Thymus (tissue), 14 donors: ENCODE results near the gene UTP11. TPM values are rescaled to one million over a fixed set of nuclear protein-coding genes. Genes with fewer than 3 reads are reported as not detected.
"Not testable (repeated sequence)": the region's sequence is repeated elsewhere in the genome, so short reads cannot be mapped to it uniquely, and the experiment has no call there.

Experiments
- DNase-seq, 9 donors: peaks; one replicate each; pipeline ENCODE4 v3.0.0-alpha.2; 2013; ENCODE audit warnings: low spot score in 9 of 9, low read depth in 6 of 9, missing footprints in 1 of 9
- H3K27ac ChIP-seq, 2 donors: one replicate each; pipeline ENCODE4 v1.5.1; 2013; ENCODE audit warnings: control low read depth in 1 of 2, low read depth in 1 of 2, low read length in 1 of 2, mild to moderate bottlenecking in 1 of 2, moderate library complexity in 1 of 2
- H3K27me3 ChIP-seq, 2 donors: one replicate each; pipeline ENCODE4 v1.5.1; 2013; ENCODE audit warnings: low read length in 1 of 2; ENCODE audit not compliant: control insufficient read depth in 2 of 2, insufficient read depth in 1 of 2
- H3K36me3 ChIP-seq, 2 donors: one replicate each; pipeline ENCODE4 v1.5.1; 2013; ENCODE audit warnings: low read length in 1 of 2, mild to moderate bottlenecking in 1 of 2, moderate library complexity in 1 of 2; ENCODE audit not compliant: control insufficient read depth in 2 of 2, insufficient read depth in 2 of 2
- H3K4me1 ChIP-seq, 2 donors: one replicate each; pipeline ENCODE4 v1.5.1; 2013; ENCODE audit warnings: low read length in 2 of 2; ENCODE audit not compliant: control insufficient read depth in 2 of 2, insufficient read depth in 2 of 2
- H3K4me3 ChIP-seq, 2 donors: one replicate each; pipeline ENCODE4 v1.5.1; 2013; ENCODE audit warnings: low read length in 2 of 2, control low read depth in 1 of 2, mild to moderate bottlenecking in 1 of 2
- H3K9me3 ChIP-seq, 2 donors: one replicate each; pipeline ENCODE4 v1.5.1; 2013; ENCODE audit warnings: low read length in 1 of 2, mild to moderate bottlenecking in 1 of 2; ENCODE audit not compliant: control insufficient read depth in 2 of 2, insufficient read depth in 1 of 2
- WGBS: extraction: QIAGEN DNeasy Blood & Tissue Kit; methylation state at CpG from one replicate; pipeline ENCODE4 v1.1.7; 2013; 5-methylcytosine and 5-hydroxymethylcytosine counted together
- long read RNA-seq, 10 donors: transcript quantifications; one replicate each; lab custom pipeline, GENCODE V29; 2026
- polyA plus RNA-seq: library from polyadenylated mRNA; stranded (reverse); fragments of 200-250 nt; gene quantifications from one replicate; pipeline ENCODE4 v1.2.3, GENCODE V29; 2013
- total RNA-seq: library from RNA; stranded (reverse); fragments of 120-200 nt; gene quantifications from one replicate; pipeline ENCODE4 v1.2.4, GENCODE V29; 2013
- donor health status: healthy.

UTP11 gene
- total RNA-seq (36.6 TPM), polyA plus RNA-seq (30.3 TPM)
- long read RNA-seq, donor 1, partial matches to known transcripts = 0 of 2 reads
- long read RNA-seq, donor 1, other reads (novel, unspliced or antisense) = 0 of 2 reads
- long read RNA-seq, donor 2, transcript UTP11-201 (8 exons, 2,019 nt) = major isoform, 18 of 20 reads
- long read RNA-seq, donor 2, partial matches to known transcripts = 0 of 20 reads
- long read RNA-seq, donor 2, other reads (novel, unspliced or antisense) = 0 of 20 reads
- long read RNA-seq, donor 3, transcript UTP11-201 (8 exons, 2,019 nt) = major isoform, 25 of 27 reads
- long read RNA-seq, donor 3, partial matches to known transcripts = 0 of 27 reads
- long read RNA-seq, donor 3, other reads (novel, unspliced or antisense) = 0 of 27 reads
- long read RNA-seq, donor 4, transcript UTP11-201 (8 exons, 2,019 nt) = major isoform, 13 of 13 reads
- long read RNA-seq, donor 4, partial matches to known transcripts = 0 of 13 reads
- long read RNA-seq, donor 4, other reads (novel, unspliced or antisense) = 0 of 13 reads
- long read RNA-seq, donor 5, transcript UTP11-201 (8 exons, 2,019 nt) = major isoform, 20 of 28 reads
- long read RNA-seq, donor 5, partial matches to known transcripts = 5 of 28 reads
- long read RNA-seq, donor 5, other reads (novel, unspliced or antisense) = 0 of 28 reads
- long read RNA-seq, donor 6, transcript UTP11-201 (8 exons, 2,019 nt) = major isoform, 12 of 21 reads
- long read RNA-seq, donor 6, partial matches to known transcripts = 9 of 21 reads
- long read RNA-seq, donor 6, other reads (novel, unspliced or antisense) = 0 of 21 reads
- long read RNA-seq, donor 7, transcript UTP11-201 (8 exons, 2,019 nt) = major isoform, 11 of 12 reads
- long read RNA-seq, donor 7, partial matches to known transcripts = 0 of 12 reads
- long read RNA-seq, donor 7, other reads (novel, unspliced or antisense) = 0 of 12 reads
- long read RNA-seq, donor 8, transcript UTP11-201 (8 exons, 2,019 nt) = major isoform, 11 of 11 reads
- long read RNA-seq, donor 8, partial matches to known transcripts = 0 of 11 reads
- long read RNA-seq, donor 8, other reads (novel, unspliced or antisense) = 0 of 11 reads
- long read RNA-seq, donor 9, transcript UTP11-201 (8 exons, 2,019 nt) = major isoform, 15 of 23 reads
- long read RNA-seq, donor 9, partial matches to known transcripts = 7 of 23 reads
- long read RNA-seq, donor 9, other reads (novel, unspliced or antisense) = 0 of 23 reads
- long read RNA-seq, donor 10, transcript UTP11-201 (8 exons, 2,019 nt) = major isoform, 9 of 14 reads
- long read RNA-seq, donor 10, partial matches to known transcripts = 5 of 14 reads
- long read RNA-seq, donor 10, other reads (novel, unspliced or antisense) = 0 of 14 reads

- Histone ChIP-seq H3K36me3 (peaks cover 12 to 14% of the 10 kb centered on the region in 2 donors), H3K27me3 (no peaks in the 10 kb centered on the region), H3K27ac (peak within 1 kb of the TSS; percentile 92 to 94), H3K9me3 (peaks cover 0 to 5% of the 10 kb centered on the region in 2 donors), H3K4me3 (peak within 1 kb of the TSS; percentile 80 to 89), H3K4me1 (peaks cover 9 to 32% of the 10 kb centered on the region in 2 donors)
- peak; percentile 88 to 98 (median 95) for DNase-seq
- 2% methylated on average over 49 of the region's 49 CpGs for WGBS
These were observed at the start of gene UTP11 for GRCh38 chr1:38012363-38013226. TSS of gene UTP11 (plus strand) at chr1:38012734. CDS start at chr1:38012803, 69 bp downstream.

- not testable (repeated sequence) for H3K4me3 ChIP-seq, H3K9me3 ChIP-seq, DNase-seq, H3K4me1 ChIP-seq, H3K27ac ChIP-seq, H3K27me3 ChIP-seq
- WGBS = 89% methylated on average over 12 of the region's 12 CpGs
- H3K36me3 ChIP-seq = peaks cover 43 to 49% of the 10 kb centered on the region in 2 donors
These were observed 48.4 kb upstream of the UTP11 start for GRCh38 chr1:37964106-37964505.

- Histone ChIP-seq H3K27ac (no peak overlapping the region), H3K4me1 (no peaks in the 10 kb centered on the region), H3K4me3 (no peak overlapping the region), H3K9me3 (no peaks in the 10 kb centered on the region), H3K27me3 (no peaks in the 10 kb centered on the region), H3K36me3 (peaks cover 39 to 49% of the 10 kb centered on the region in 2 donors)
- DNase-seq = no peak
- WGBS = 97% methylated on average over 4 of the region's 4 CpGs
These were observed 47.2 kb upstream of the UTP11 start for GRCh38 chr1:37965301-37965700.

GRCh38 chr1:37973684-37974083 lies 38.9 kb upstream of the UTP11 start:
- DNase-seq, H3K9me3 ChIP-seq, H3K4me3 ChIP-seq, H3K27me3 ChIP-seq, H3K27ac ChIP-seq, H3K4me1 ChIP-seq: not testable (repeated sequence)
- peaks cover 34 to 46% of the 10 kb centered on the region in 2 donors for H3K36me3 ChIP-seq
- WGBS = 96% methylated on average over 5 of the region's 5 CpGs

GRCh38 chr1:37974567-37974966 lies 38.0 kb upstream of the UTP11 start:
- Histone ChIP-seq H3K9me3 (no peaks in the 10 kb centered on the region), H3K27ac (no peak overlapping the region), H3K36me3 (peaks cover 34 to 46% of the 10 kb centered on the region in 2 donors), H3K27me3 (no peaks in the 10 kb centered on the region), H3K4me1 (no peaks in the 10 kb centered on the region), H3K4me3 (no peak overlapping the region)
- WGBS = 99% methylated on average over 5 of the region's 5 CpGs
- no peak for DNase-seq

GRCh38 chr1:37975083-37975482 lies 37.5 kb upstream of the UTP11 start:
- peaks cover 38 to 45% of the 10 kb centered on the region in 2 donors for H3K36me3 ChIP-seq
- H3K9me3 ChIP-seq, H3K4me1 ChIP-seq, H3K27ac ChIP-seq, H3K27me3 ChIP-seq, H3K4me3 ChIP-seq: not testable (repeated sequence)
- DNase-seq = peak in 2 of 9 donors; percentile 21 to 40
- WGBS = 89% methylated on average over 6 of the region's 6 CpGs

GRCh38 chr1:37978541-37978940 lies 34.0 kb upstream of the UTP11 start:
- Histone ChIP-seq H3K36me3 (peaks cover 57 to 62% of the 10 kb centered on the region in 2 donors), H3K4me3 (no peak overlapping the region), H3K9me3 (no peaks in the 10 kb centered on the region), H3K4me1 (no peaks in the 10 kb centered on the region), H3K27me3 (no peaks in the 10 kb centered on the region), H3K27ac (no peak overlapping the region)
- DNase-seq = no peak
- 98% methylated on average over 4 of the region's 4 CpGs for WGBS

- no peak overlapping the region for H3K27ac ChIP-seq
- H3K4me3 ChIP-seq = no peak overlapping the region
- no peak for DNase-seq
- no peaks in the 10 kb centered on the region for H3K27me3 ChIP-seq
- WGBS = over 99% methylated on average over 2 of the region's 2 CpGs
- peaks cover 54 to 67% of the 10 kb centered on the region in 2 donors for H3K36me3 ChIP-seq
- H3K9me3 ChIP-seq = no peaks in the 10 kb centered on the region
- no peaks in the 10 kb centered on the region for H3K4me1 ChIP-seq
These were observed 29.0 kb upstream of the UTP11 start for GRCh38 chr1:37983546-37983945.
